ENCODE results near the gene PRKCE. TPM values are rescaled to one million over a fixed set of nuclear protein-coding genes. Genes with fewer than 3 reads are reported as not detected.

The PRKCE gene
- total RNA-seq, 2 experiments from 2014 or later: 17.0 to 42.1 TPM

GRCh38 chr2:46180189-46180588, 528.7 kb downstream of the PRKCE start:
- Histone ChIP-seq H3K27ac (ENCODE audit: low read depth, low read length, poor library complexity, severe bottlenecking) (no peak overlapping the region), H3K9me2 (ENCODE audit: insufficient read depth, low read length) (no peaks in the 10 kb centered on the region), H3K4me1 (ENCODE audit: insufficient read depth, low read length, poor library complexity, severe bottlenecking) (no peaks in the 10 kb centered on the region), H2AFZ (ENCODE audit: low read length) (no peak overlapping the region), H3K79me2 (ENCODE audit: insufficient read depth, low read depth, low read length) (no peaks in the 10 kb centered on the region), H3K4me2 (ENCODE audit: low read length) (no peak overlapping the region), H3K4me3 (ENCODE audit: low read depth, low read length, poor library complexity, severe bottlenecking) (no peak overlapping the region), H3K36me3 (ENCODE audit: insufficient read depth, low read length) (no peaks in the 10 kb centered on the region), H3K9me3 (ENCODE audit: low read length) (no peaks in the 10 kb centered on the region), H4K20me1 (ENCODE audit: insufficient read depth, low read length) (no peaks in the 10 kb centered on the region)
- no peak for TF ChIP-seq EZH2phosphoT487 (IDR thresholded peaks at IDR 0.05; ENCODE audit: borderline replicate concordance, low read depth, low read length)
- TF ChIP-seq CTCF (conservative IDR thresholded peaks at IDR 0.05; ENCODE audit: low read length): no peak
- no TSS peak for BruUV-seq (replicated peaks)
- ChIA-PET CTCF (ENCODE audit: unreplicated experiment) (no interaction called here), POLR2A (no interaction called here)
- intact Hi-C loops (cut with micrococcal nuclease; ENCODE audit: unreplicated experiment): no loop called here
- no peak for DNase-seq (ENCODE audit: low spot score)

- DNase-seq (ENCODE audit: low spot score): no peak
- Histone ChIP-seq H3K4me1 (ENCODE audit: insufficient read depth, low read length, poor library complexity, severe bottlenecking) (no peaks in the 10 kb centered on the region), H2AFZ (ENCODE audit: low read length) (no peak overlapping the region), H3K4me3 (ENCODE audit: low read depth, low read length, poor library complexity, severe bottlenecking) (no peak overlapping the region), H4K20me1 (ENCODE audit: insufficient read depth, low read length) (no peaks in the 10 kb centered on the region), H3K4me2 (ENCODE audit: low read length) (no peak overlapping the region), H3K9me2 (ENCODE audit: insufficient read depth, low read length) (no peaks in the 10 kb centered on the region), H3K9me3 (ENCODE audit: low read length) (no peaks in the 10 kb centered on the region), H3K27ac (ENCODE audit: low read depth, low read length, poor library complexity, severe bottlenecking) (no peak overlapping the region), H3K36me3 (ENCODE audit: insufficient read depth, low read length) (no peaks in the 10 kb centered on the region), H3K79me2 (ENCODE audit: insufficient read depth, low read depth, low read length) (no peaks in the 10 kb centered on the region)
- no TSS peak for BruUV-seq (replicated peaks)
- no peak for TF ChIP-seq EZH2phosphoT487 (IDR thresholded peaks at IDR 0.05; ENCODE audit: borderline replicate concordance, low read depth, low read length)
- no peak for TF ChIP-seq CTCF (conservative IDR thresholded peaks at IDR 0.05; ENCODE audit: low read length)
- POLR2A ChIA-PET: no interaction called here
- intact Hi-C loops (cut with micrococcal nuclease; ENCODE audit: unreplicated experiment): no loop called here
- CTCF ChIA-PET (ENCODE audit: unreplicated experiment): no interaction called here
These were observed 529.8 kb downstream of the PRKCE start for GRCh38 chr2:46181306-46181705.

- no peak overlapping the region for H3K4me3 ChIP-seq (ENCODE audit: low read depth, low read length, poor library complexity, severe bottlenecking)
- intact Hi-C loops (cut with micrococcal nuclease; ENCODE audit: unreplicated experiment): no loop called here
- no peak overlapping the region for H2AFZ ChIP-seq (ENCODE audit: low read length)
- H3K9me2 ChIP-seq (ENCODE audit: insufficient read depth, low read length): no peaks in the 10 kb centered on the region
- H4K20me1 ChIP-seq (ENCODE audit: insufficient read depth, low read length): no peaks in the 10 kb centered on the region
- H3K27ac ChIP-seq (ENCODE audit: low read depth, low read length, poor library complexity, severe bottlenecking): no peak overlapping the region
- POLR2A ChIA-PET: no interaction called here
- no peak overlapping the region for H3K4me2 ChIP-seq (ENCODE audit: low read length)
- TF ChIP-seq CTCF (conservative IDR thresholded peaks at IDR 0.05; ENCODE audit: low read length) (no peak), EZH2phosphoT487 (IDR thresholded peaks at IDR 0.05; ENCODE audit: borderline replicate concordance, low read depth, low read length) (no peak)
- H3K36me3 ChIP-seq (ENCODE audit: insufficient read depth, low read length): no peaks in the 10 kb centered on the region
- CTCF ChIA-PET (ENCODE audit: unreplicated experiment): no interaction called here
- H3K79me2 ChIP-seq (ENCODE audit: insufficient read depth, low read depth, low read length): no peaks in the 10 kb centered on the region
- BruUV-seq (replicated peaks): no TSS peak
- H3K9me3 ChIP-seq (ENCODE audit: low read length): no peaks in the 10 kb centered on the region
- no peak for DNase-seq (ENCODE audit: low spot score)
- H3K4me1 ChIP-seq (ENCODE audit: insufficient read depth, low read length, poor library complexity, severe bottlenecking): no peaks in the 10 kb centered on the region
These were observed 530.5 kb downstream of the PRKCE start for GRCh38 chr2:46181789-46182530.

Data from OCI-LY7 (cell line).